NCI-H748 (cell line): Measurements from ENCODE around the gene DLGAP3.
"Not testable (repeated sequence)": the region's sequence is repeated elsewhere in the genome, so short reads cannot be mapped to it uniquely, and the experiment has no call there.

Experiments used
- DNase-seq: peaks from one replicate; lab custom pipeline; 2025; ENCODE audit not compliant: unreplicated experiment; lab: John Stamatoyannopoulos, UW

The DLGAP3 gene, protein sequence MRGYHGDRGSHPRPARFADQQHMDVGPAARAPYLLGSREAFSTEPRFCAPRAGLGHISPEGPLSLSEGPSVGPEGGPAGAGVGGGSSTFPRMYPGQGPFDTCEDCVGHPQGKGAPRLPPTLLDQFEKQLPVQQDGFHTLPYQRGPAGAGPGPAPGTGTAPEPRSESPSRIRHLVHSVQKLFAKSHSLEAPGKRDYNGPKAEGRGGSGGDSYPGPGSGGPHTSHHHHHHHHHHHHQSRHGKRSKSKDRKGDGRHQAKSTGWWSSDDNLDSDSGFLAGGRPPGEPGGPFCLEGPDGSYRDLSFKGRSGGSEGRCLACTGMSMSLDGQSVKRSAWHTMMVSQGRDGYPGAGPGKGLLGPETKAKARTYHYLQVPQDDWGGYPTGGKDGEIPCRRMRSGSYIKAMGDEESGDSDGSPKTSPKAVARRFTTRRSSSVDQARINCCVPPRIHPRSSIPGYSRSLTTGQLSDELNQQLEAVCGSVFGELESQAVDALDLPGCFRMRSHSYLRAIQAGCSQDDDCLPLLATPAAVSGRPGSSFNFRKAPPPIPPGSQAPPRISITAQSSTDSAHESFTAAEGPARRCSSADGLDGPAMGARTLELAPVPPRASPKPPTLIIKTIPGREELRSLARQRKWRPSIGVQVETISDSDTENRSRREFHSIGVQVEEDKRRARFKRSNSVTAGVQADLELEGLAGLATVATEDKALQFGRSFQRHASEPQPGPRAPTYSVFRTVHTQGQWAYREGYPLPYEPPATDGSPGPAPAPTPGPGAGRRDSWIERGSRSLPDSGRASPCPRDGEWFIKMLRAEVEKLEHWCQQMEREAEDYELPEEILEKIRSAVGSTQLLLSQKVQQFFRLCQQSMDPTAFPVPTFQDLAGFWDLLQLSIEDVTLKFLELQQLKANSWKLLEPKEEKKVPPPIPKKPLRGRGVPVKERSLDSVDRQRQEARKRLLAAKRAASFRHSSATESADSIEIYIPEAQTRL

DNA sequence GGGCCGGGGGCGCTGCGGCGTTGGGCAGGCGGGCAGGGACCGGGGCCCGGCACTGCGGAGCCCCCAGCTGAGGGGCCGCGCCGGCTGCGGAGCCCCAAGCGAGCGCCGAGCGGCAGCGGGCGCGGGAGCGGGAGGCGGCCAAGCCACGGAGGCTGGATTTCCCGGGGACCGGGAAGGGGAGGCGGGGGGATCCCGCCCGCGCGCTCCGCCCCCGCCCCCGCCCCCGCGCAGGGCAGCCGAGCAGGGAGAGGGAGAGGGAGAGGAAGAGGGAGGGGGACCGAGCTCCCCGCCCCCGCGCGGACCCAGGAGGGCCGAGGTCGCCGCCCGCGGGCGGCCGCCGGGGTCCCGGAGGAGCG lies at the start of gene DLGAP3:
Gene DLGAP3, minus strand, starts transcription at position 154 of the 356 bp plus-strand sequence. CDS start 24,267 bp downstream, outside the sequence.
- peak; percentile 48 for DNase-seq

DNA sequence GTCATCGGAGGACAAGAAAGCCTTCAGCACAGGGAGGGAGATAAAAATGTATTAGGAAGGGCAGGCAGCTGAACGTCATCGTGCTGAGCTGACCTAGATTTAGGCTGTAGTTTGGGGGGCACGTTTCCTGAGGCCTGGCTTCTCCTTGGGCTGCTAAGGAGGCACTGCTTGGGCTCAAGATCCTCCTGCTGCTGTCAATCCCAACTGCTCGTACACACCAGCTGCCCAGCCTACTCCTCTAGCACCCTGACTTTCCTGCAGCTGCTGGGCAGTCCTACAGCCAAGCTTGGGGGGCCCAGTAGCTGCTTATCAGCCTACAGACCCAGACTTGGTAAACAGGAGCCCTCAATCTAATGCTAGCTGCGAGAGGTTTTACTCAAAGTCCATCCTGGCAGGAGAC lies 49.5 kb upstream of the DLGAP3 start:
- DNase-seq = no peak

GRCh38 chr1:34977858-34978257 lies 48.4 kb upstream of the DLGAP3 start:
- no peak for DNase-seq

DNA sequence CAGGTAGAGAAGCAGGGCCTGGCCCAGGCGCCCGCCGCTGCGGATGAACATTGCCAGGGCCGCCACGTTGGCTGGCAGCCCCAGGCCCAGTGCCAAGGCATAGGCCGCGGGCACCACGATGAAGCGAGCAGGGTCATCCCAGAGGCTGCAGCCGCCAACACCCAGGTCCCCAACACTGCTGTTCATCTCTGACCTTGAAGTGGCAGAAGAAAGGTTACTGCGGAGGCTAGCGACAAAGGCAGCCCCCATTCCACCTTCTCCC lies 47.7 kb upstream of the DLGAP3 start:
- no peak for DNase-seq

DNA sequence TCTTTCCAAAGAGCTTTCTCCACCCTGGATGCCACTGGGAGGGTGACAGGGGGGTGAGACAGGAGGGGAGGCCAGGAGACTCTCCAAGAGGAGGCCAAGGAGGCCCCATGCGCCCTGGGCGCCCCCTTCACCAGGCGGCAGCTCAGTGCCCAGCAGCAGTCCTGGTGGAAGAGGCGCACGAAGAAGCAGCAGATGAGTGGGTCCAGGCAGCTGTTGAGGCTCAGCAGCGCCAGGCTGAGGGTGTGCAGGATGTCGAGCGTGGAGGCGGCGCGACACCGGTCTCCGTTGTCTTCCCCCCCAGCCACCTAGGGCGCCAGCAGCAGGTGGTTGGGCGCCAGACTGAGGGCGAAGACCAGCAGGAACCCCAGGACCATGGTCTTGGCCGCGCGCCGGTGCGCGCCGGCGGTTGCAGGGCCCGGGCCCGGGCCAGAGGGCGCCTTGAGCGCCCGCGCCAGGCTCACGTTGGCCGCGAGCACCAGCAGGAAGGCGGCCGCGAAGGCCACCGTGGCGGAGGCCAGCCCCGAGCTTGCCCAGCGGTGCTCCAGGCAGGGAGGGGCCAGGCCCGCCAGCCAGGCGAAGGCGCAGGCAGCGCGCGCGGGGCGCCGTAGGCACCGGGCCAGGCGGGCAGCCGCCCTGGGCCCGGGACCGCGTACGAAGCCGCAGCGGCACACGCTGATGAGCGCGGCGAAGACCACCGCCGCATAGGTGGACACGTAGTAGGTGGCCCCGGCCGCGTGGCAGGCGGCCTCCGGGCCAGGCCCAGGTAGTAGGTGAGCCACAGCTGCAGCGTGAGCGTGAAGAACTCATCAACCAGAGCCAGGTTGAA lies 47.1 kb upstream of the DLGAP3 start:
- DNase-seq = no peak

DNA sequence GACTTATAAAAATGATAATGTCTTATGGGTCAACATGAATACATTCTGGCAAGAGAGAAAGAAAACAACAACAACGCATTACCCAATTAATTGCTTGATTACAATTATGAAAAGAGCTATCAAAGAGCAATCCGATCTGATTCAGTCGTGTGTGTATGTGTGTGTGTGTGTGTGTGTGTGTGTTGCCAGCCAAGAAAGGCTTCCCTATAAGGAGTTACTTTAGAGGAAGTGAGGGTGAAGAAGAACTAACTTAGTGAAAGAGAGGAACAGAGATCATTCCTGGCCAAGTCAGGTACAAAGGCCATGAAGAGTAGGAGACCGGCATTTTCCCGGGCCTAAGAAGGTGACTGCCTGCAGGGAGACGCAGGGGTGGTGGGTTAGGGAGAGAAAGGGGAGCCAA lies 46.3 kb upstream of the DLGAP3 start:
- no peak for DNase-seq

DNA sequence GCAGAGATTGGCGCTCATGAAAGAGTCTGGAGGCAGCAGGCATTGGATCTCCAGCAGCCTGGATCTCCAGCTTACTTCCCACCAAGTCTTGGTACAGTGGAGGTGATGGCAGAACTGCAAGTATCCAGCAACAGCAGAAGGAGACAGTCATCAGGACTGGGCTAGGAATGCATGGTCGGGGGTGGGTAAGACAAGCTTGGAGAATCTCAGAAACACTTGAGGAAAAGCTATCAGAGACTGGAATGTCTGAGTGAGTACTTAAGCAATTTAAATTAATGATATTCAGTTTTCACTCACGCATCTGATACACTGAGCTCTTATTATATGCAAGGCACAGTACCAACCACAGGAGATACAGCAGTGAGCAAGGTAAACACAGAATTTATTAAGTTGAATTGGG lies 45.9 kb upstream of the DLGAP3 start:
- DNase-seq = no peak

- no peak for DNase-seq
Measured at GRCh38 chr1:34974626-34975025, 45.2 kb upstream of the DLGAP3 start.

- no peak for DNase-seq
Measured at GRCh38 chr1:34973326-34973725, 43.9 kb upstream of the DLGAP3 start.

- peak; percentile 91 for DNase-seq
Measured at GRCh38 chr1:34970829-34971228, 41.4 kb upstream of the DLGAP3 start.

GRCh38 chr1:34970220-34970735 lies 40.8 kb upstream of the DLGAP3 start:
- no peak for DNase-seq

- not testable (repeated sequence) for DNase-seq
Measured at GRCh38 chr1:34968297-34968696, 38.8 kb upstream of the DLGAP3 start.

DNA sequence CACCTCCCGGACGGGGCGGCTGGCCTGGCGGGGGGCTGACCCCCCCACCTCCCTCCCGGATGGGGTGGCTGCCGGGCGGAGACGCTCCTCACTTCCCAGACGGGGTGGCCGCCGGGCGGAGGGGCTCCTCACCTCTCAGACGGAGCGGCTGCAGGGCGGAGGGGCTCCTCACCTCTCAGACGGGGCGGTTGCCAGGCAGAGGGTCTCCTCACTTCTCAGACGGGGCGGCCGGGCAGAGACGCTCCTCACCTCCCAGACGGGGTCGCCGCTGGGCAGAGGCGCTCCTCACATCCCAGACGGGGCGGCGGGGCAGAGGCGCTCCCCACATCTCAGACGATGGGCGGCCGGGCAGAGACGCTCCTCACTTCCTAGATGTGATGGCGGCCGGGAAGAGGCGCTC lies 38.2 kb upstream of the DLGAP3 start:
- DNase-seq = not testable (repeated sequence)

DNA sequence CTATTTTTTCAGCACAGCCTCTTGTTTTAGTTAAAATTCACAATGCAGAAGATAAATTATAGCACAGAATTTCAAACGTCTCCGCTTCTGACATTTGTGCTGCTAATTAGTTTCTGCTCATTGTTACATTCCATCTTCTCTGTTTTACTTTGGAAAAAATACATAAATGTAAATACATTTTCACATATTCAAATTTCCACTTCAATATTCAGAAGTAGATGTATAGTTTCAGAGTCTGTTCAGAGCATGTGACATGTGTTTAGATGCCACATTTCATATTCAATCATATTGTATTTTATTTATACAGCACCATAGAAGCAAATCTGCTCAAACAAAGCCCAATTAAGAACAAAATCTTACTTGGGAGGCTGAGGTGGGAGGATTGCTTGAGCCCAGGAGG lies 36.1 kb upstream of the DLGAP3 start:
- no peak for DNase-seq

DNA sequence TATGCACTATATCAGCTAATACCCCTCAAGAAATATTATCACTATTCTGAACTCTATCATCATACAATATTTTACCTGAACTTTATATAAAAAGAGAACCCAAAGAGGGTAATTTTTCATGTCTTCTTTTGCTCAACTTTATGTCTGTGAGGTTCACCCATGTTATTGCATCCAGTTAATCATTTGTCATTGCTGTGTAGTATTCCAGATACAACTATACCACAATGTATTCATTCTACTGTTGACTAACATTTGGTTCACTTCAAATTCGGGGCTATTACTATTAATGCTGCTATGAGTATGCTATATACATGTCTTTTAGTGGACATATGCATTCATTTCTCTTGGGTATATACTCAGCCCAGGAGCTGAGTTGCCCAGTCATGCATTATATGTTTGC lies 21.0 kb upstream of the DLGAP3 start:
- DNase-seq = no peak

DNA sequence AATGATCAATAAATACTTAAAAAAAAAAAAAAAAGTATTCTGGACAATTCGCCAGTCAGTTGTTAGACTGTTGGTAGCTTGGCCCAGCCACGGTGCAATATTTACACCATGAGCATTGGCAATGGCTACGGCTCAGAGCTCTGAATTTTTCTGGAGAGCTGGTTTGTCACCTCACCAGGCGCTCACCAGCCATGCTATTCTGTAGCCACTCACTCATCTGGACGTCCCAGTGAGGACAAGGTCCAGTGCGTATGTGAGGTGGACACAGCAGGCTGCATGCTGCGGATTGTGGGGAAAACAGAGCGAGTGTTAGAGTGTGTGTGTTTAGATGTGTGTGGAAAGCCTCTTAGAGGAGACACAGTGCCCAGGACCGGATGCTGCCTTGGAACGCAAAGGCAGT lies 19.3 kb upstream of the DLGAP3 start:
- DNase-seq = not testable (repeated sequence)

DNA sequence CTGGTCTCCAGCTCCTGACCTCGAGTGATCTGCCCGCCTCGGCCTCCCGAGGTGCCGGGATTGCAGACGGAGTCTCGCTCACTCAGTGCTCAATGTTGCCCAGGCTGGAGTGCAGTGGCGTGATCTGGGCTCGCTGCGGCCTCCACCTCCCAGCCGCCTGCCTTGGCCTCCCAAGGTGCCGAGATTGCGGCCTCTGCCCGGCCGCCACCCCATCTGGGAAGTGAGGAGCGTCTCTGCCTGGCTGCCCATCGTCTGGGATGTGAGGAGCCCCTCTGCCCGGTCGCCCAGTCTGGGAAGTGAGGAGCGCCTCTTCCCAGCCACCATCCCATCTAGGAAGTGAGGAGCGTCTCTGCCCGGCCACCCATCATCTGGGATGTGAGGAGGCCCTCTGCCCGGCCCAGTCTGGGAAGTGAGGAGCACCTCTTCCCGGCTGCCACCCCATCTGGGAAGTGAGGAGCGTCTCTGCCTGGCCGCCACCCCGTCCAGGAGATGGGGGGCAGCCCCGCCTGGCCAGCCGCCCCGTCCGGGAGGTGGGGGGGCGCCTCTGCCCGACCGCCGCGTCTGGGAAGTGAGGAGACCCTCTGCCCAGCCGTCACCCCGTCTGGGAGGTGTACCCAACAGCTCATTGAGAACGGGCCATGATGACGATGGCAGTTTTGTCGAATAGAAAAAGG lies 18.3 kb upstream of the DLGAP3 start:
- not testable (repeated sequence) for DNase-seq

GRCh38 chr1:34946211-34946610 lies 16.8 kb upstream of the DLGAP3 start:
- DNase-seq = no peak

- DNase-seq = not testable (repeated sequence)
Measured at GRCh38 chr1:34941798-34942197, 12.3 kb upstream of the DLGAP3 start.

DNA sequence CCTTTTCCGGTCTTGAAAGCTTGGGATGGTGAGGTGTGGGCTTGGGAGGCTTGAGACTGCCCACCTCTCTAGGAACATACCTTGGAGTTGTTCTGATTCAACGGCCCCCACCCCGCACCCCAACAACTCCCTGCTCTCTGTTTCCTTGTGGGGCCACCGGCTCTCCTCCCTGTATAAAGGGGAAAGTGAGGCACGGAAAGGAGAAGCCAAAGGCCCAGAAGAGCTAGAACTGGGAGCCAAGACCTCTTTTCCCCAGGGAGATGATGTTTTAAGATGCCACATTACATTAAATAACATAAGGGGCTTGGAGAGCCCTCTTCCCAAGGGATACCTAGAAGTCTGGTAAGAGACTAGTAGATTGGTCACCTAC lies 1.2 kb upstream of the DLGAP3 start:
- no peak for DNase-seq
